Globus pallidus (tissue), 1 donor: Measurements from ENCODE around the gene RAB31.
"Not testable (repeated sequence)": the region's sequence is repeated elsewhere in the genome, so short reads cannot be mapped to it uniquely, and the experiment has no call there.

Experiments used
- DNase-seq: peaks from one replicate; pipeline ENCODE4 v3.0.0-alpha.2; 2015; ENCODE audit warnings: low spot score

Gene RAB31

DNA sequence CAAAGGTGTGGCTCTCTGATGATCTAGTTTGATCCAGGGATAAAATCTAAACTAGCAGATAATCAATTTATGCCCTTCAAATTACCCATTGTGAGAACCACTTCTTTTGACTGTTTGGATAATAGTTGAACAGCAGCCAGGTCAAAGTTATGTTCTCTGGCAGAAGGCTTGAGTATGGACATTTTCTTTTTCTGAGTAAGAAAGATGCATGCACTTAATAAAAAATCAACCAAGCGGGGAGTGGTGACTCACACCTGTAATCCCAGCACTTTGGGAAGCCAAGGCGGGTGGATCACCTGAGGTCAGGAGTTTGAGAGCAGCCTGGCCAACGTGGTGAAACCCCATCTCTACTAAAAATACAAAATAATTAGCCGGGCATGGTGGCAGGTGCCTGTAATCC, 183.4 kb downstream of the RAB31 start:
- not testable (repeated sequence) for DNase-seq

- DNase-seq = no peak
These were observed 186.5 kb downstream of the RAB31 start for GRCh38 chr18:9894454-9895068.

DNA sequence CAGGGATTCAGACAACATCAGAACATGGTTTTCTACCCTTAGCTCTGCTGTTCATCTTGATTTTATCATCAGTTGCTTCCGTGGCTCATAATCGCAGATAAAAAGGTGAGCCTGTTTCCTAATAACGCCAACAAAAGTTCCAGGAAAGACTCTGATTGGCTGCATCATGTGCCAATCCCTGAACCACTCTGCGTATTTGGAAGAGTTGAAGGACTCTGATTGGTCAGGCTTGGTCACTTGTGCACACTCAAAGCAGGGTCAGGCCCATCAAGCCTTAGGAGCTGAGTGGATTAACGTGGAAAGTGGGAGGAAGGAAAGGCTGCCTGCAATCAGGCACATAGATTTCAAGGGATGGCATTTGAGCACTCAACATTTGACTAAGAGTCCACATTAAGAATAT, 189.0 kb downstream of the RAB31 start:
- no peak for DNase-seq

- not testable (repeated sequence) for DNase-seq
These were observed 189.7 kb downstream of the RAB31 start for GRCh38 chr18:9897787-9898291.

GRCh38 chr18:9898792-9899549, 190.9 kb downstream of the RAB31 start:
- DNase-seq = no peak

GRCh38 chr18:9899550-9899930, 191.4 kb downstream of the RAB31 start:
- DNase-seq = not testable (repeated sequence)

GRCh38 chr18:9900699-9901098, 192.6 kb downstream of the RAB31 start:
- DNase-seq = no peak

DNA sequence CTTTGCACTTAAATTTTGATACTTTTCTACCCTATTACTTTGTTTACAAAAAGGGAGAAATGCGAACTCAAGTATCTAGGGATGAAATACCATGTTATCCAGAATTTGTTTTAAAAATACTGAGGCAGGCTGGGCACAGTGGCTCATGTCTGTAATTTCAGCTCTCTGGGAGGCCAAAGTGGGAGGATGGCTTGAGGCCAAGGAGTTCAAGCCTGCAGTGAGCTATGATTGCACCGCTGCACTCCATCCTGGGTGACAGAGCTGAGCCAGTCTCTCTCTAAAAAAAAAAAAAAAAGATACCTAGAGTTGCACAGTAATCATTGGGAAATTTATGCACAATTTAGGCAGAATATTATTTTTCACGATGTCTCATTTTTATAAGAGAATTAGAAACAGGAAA, 193.3 kb downstream of the RAB31 start:
- DNase-seq = no peak

- DNase-seq = not testable (repeated sequence)
These were observed 194.2 kb downstream of the RAB31 start for GRCh38 chr18:9902264-9902663.

DNA sequence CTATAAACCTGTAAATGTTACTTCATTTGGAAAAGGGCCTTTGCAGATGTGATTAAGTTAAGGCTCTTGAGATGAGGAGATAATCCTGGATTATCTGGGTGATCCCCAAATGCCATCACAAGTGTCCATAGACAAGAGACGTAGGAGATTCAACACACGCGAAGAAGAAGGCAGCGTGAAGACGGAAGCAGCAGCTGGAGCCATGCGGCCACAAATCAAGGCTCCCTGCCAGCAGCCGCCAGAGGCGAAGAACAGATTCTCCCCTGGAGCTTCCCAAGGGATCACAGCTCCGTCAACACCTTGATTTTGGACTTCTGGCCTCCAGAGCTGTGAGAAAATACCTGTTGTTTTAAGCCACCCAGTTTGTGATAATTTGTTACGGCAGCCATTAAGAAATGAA, 194.7 kb downstream of the RAB31 start:
- no peak for DNase-seq

DNA sequence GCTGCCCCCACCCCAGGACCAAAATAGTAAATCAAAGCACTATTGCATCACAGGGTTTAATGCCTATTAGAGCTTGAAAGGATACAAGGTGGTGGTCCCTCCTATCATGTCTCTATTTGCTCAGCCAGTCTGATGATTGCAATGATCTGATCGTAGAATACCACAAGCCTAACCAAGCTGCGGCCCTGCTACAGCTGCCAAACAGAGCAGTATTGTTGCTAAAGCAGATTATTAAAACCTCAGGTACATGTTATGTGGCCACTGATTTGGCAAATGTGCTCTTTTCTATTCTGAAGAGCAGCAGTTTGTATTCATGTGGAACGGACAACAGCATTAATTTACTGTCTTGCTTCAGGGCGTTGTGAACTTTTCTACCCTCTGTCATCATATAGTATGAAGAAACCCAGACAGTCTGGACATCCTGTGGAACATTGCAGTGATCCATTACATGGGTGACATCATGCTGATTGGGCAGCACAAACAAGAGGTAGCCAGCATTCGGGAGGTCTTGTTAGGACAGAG, 197.4 kb downstream of the RAB31 start:
- DNase-seq = no peak

DNA sequence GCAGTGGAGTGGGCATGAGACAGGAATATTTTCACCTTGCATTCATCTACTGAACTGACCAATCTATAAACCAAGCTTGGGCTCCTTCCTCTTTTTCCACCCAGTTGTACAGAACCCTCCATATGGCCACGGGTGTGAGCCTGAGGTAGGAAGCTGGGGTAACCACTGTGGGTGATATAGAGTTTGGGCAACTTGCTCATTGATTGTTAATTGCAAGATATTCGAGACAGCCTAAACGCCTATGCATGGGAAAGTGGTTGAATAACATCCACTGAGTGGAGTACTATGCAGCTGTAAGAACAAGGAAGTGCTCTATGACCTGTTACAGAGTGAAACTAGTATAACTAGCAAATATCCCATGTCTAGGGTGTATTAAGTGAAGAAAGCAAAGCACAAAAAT, 198.4 kb downstream of the RAB31 start:
- DNase-seq = no peak

DNA sequence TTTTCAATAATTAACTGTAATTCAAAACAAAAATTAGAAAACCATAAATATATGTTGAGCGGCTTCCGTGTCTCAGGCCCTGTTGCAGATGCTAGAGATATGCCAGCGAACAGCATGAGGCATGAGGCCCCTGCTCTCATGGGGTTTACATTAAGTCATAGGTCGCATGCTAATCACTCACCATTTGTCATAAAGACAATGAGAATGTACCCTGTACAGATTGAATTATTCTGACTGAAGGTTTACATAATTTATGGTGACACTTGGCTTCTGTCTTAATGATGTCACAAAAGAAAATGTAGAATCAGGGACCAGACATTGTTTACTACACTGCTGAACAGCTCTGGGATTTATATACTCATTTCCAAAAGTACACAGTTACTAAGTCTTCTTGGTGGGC, 199.8 kb downstream of the RAB31 start:
- no peak for DNase-seq

GRCh38 chr18:9910071-9910470, 202.0 kb downstream of the RAB31 start:
- DNase-seq = no peak

DNA sequence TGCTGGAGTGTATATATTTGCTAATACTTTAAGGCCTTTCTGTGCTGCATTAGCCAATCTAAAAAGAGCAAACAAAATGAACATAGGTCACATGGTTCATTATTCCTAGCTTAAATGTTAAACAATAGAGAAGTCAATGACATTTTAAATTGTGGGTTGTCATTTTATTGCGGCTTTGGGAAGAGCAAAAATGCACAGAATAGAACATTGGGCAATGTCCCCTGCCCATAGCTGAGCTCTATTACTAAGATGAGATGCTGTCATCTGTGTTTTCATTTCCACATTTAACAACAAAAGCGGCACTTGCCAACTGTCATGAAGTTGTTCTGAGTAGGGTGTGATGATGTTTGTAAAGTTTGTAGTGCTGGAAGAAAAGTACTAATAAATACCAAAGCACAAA, 202.6 kb downstream of the RAB31 start:
- no peak for DNase-seq

GRCh38 chr18:9911226-9911625, 203.1 kb downstream of the RAB31 start:
- DNase-seq = no peak
